Measurements from ENCODE around the gene VWF.

VWF gene

GRCh38 chr12:5984873-5985272 is 139.6 kb downstream of the VWF start:
- DNase-seq (ENCODE audit: low read depth in 2 of 2), result no peak

- no peak for DNase-seq (ENCODE audit: low read depth in 2 of 2)
Measured at GRCh38 chr12:5982106-5982505, 142.4 kb downstream of the VWF start.

GRCh38 chr12:5977556-5977955 is 146.9 kb downstream of the VWF start:
- DNase-seq (ENCODE audit: low read depth in 2 of 2), result no peak

DNA sequence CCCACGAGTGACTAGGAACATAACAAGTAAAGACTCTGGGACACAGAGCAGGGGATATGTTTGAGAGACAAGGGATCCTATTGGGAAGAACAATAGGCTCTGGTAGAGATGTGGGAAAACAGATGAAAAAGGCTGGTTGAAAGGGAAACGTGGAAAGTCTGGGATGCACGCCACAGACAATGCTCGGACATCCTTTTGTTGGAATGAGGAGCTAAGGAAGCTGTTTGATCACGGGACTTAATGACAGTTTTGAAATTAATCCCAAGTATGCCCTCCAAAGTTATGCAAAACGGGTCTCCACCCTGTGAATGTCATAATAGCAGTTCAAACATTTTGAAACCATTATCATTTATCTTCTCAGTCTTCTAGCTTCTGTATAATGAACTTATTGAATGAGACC is 147.8 kb downstream of the VWF start:
- DNase-seq (ENCODE audit: low read depth in 2 of 2), result no peak

GRCh38 chr12:5976196-5976595 is 148.3 kb downstream of the VWF start:
- no peak for DNase-seq (ENCODE audit: low read depth in 2 of 2)

- no peak for DNase-seq (ENCODE audit: low read depth in 2 of 2)
Measured at GRCh38 chr12:5973461-5974115, 150.9 kb downstream of the VWF start.

DNA sequence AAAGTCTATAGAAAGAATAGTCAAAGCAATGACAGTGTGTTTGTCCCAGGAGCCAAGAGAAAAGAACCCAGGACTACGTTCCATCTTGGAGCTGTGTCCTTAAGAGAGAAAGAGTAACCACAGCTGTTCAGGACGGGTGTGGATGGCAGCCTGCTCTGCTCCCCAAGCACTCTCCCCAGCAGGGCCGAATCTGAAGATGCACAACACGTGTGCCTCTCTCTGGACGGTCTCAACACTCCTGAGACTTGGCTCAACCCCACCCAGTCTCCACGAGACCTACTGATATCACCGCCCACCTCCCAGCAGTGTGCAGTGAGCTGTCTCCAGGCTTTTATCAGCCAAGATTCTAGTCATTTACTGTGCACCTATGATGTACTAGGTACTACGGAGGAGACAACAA is 152.1 kb downstream of the VWF start:
- no peak for DNase-seq (ENCODE audit: low read depth in 2 of 2)

- DNase-seq (ENCODE audit: low read depth in 2 of 2), result no peak
Measured at GRCh38 chr12:5971194-5971850, 153.1 kb downstream of the VWF start.

DNA sequence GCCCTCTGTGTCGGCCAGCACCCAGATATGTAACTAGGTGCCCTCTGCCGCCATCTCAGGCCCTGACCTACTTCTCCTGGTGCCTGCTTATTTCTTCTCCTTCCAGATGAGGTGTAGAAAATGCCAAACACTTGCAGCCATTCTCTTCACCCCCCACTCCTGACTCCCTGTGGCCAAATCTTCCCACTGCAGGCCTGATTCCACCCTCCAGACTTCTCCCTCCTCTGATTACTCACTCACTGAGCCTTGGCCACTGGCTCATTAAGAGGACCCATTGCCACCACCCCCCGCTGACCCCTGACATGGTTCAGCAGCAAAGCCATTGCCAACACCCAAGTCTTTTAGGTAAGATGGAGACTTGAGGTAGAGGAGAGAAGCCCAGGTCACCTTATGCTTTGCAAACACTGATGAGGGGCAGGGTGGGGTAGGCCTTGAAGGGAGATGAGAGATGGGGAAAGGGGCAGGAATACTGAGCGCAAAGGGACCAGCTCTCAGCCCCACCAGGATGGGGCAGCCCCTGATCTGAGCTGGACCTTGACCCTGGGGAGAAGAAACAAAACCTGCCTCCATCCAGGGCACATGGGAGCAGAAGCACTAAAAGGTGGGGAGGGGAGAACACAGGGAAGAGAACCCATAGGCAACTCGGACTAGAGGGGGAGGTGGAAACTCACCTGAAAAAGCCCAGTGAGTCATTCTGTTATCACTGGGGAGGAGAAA is 154.3 kb downstream of the VWF start:
- no peak for DNase-seq (ENCODE audit: low read depth in 2 of 2)

DNA sequence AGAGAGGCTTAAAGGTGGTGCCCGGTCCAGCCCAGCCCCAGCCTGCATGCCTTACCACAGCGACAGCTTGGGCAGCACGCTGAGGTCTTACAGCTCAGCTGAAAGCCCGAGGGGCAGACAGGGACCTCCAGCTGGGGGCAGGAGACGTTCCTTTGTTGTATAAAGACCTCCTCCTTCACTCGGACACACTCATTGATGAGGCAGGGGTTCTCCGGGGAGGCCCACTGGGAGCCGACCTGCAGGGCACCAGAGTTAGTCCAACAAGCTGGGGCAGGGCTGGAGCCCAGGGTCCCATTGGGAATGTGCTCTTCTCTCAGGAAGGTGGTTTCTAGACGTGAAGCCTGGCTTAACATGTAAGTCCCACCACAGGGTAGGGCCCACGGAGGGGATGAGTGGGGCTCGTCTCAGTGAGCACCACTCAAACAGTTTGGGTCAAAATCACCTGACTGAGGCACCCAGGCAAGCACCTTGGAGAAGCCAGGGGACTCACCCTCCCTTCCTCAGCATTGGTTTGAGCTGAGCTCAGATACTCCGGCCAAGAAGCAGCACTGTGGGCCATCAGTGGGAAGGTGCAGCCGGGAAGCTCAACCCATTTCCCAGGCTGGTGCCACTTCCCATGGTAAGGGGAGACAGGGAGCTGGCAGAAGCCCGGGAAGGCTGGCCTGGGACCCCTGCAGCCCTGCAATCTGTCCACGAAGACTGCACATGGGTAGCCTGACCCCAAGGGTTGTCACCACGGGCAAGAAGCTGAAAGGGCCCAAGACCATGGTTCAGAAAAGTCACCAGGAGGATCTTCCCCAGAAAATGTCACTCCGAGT is 155.1 kb downstream of the VWF start:
- no peak for DNase-seq (ENCODE audit: low read depth in 2 of 2)

GRCh38 chr12:5967645-5968415 is 156.6 kb downstream of the VWF start:
- no peak for DNase-seq (ENCODE audit: low read depth in 2 of 2)

- DNase-seq (ENCODE audit: low read depth in 2 of 2), result no peak
Measured at GRCh38 chr12:5966486-5967095, 157.9 kb downstream of the VWF start.

DNA sequence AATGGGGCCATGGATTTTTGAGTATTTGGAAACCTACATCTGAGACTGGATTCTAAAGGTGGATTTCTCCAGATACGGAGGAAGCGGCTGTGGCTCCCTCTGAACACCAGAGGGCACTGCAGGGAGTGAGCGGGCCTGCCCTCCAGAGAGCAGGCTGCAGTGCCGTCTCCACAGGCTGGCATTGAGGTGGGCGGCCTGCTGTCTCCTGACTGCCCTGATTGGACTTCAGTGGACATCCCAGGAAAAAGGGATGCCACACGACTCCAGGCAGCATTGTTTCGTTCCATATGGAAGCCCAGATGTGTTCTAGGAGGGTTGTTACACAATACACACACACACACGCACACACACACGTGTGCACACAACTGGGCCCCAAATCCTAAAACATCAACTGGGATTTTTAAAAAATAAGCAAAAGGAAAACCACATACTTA is 158.5 kb downstream of the VWF start:
- peak; percentile 16 to 45 for DNase-seq (ENCODE audit: low read depth in 2 of 2)

GRCh38 chr12:5964913-5965900 is 159.3 kb downstream of the VWF start:
- DNase-seq (ENCODE audit: low read depth in 2 of 2), result no peak

GRCh38 chr12:5963515-5963914 is 161.0 kb downstream of the VWF start:
- no peak for DNase-seq (ENCODE audit: low read depth in 2 of 2)

GRCh38 chr12:5960783-5961182 is 163.7 kb downstream of the VWF start:
- no peak for DNase-seq (ENCODE audit: low read depth in 2 of 2)

- DNase-seq (ENCODE audit: low read depth in 2 of 2), result no peak
Measured at GRCh38 chr12:5956987-5957386, 167.5 kb downstream of the VWF start.

DNA sequence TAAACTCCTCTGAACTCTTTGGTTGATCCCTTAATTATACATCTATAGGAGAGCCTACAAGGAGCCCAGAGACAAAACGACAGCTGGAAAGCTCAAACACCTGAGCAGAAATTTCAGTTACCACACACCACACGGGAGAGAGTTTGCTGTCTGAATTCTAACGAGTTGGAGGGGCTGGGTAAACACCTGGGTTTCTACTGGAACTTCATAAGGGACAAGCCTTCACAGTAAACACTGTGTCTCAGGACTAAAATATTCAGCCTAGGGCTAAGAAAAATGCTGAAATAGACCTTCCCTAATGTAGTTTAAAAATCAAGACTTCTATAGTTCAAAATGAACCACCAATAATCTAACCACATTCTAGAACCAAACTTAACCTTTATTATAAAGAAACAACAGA is 169.8 kb downstream of the VWF start:
- DNase-seq (ENCODE audit: low read depth in 2 of 2), result no peak

DNA sequence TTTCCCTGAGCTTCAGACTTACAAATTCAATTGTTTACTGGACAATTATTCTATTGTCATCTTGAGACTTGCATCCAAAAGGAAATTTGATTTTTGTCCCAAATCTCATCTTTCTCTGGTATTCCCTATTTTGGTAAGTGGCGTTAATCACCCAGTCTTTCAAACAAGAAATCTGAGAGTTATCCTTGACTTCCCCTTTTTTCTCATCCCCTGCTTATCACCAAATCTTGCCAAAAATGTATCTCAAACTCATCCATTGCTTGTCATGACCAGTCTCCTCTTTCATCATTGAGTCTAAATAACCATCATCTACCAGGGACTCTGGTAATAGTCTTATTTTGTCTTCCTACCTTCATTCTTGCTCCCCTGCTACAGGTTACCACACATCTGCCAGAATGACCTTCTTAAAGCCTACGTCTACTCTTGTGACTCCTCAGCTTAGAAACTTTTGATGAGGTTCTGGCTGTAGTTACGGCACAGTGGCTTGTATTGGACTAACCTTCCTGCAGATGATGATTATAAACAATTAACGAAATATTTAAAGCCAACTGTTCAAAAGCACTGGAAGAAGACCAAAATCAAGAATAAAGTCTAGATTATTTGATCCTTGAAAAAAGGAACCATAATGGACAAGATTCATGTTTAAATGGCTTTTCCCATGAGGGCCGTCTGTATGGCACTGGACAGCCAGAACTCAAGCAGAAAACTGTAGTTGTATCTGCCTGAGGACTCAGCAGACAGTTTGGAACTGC is 170.5 kb downstream of the VWF start:
- no peak for DNase-seq (ENCODE audit: low read depth in 2 of 2)
